RWPE2 (cell line): Measurements from ENCODE around the gene ZNF329.

ENCODE experiments used
- ATAC-seq: fragments of 200-7000 bp; cut with Tn5 transposase; 3 replicates; pipeline ENCODE4 v1.9.1; 2021; ENCODE audit warnings: low read depth
- DNase-seq: peaks from one replicate; pipeline ENCODE4 v3.0.0-alpha.2; 2020; ENCODE audit warnings: low spot score
- H3K27ac ChIP-seq: fragments of 450-650 bp; 2 replicates; pipeline ENCODE4 v1.5.1; 2017; ENCODE audit warnings: mild to moderate bottlenecking; ENCODE audit not compliant: poor library complexity, severe bottlenecking
- H3K27me3 ChIP-seq: fragments of 250-450 bp; sonication (Bioruptor Pico); 2 replicates; pipeline ENCODE4 v1.5.1; 2021; ENCODE audit warnings: mild to moderate bottlenecking, moderate library complexity; ENCODE audit not compliant: insufficient read depth, poor library complexity, severe bottlenecking
- H3K36me3 ChIP-seq: fragments of 250-450 bp; sonication (Bioruptor Pico); 2 replicates; pipeline ENCODE4 v1.5.1; 2020; ENCODE audit warnings: low read depth, mild to moderate bottlenecking, moderate library complexity
- H3K4me1 ChIP-seq: fragments of 250-450 bp; sonication (Bioruptor Pico); 2 replicates; pipeline ENCODE4 v1.5.1; 2021; ENCODE audit warnings: mild to moderate bottlenecking, moderate library complexity; ENCODE audit not compliant: insufficient read depth, poor library complexity, severe bottlenecking
- H3K4me3 ChIP-seq: fragments of 250-450 bp; sonication (Bioruptor Pico); 2 replicates; pipeline ENCODE4 v1.5.1; 2021; ENCODE audit warnings: mild to moderate bottlenecking, moderate library complexity; ENCODE audit not compliant: severe bottlenecking
- H3K9me3 ChIP-seq: fragments of 250-450 bp; sonication (Bioruptor Pico); 2 replicates; pipeline ENCODE4 v1.5.1; 2021; ENCODE audit warnings: mild to moderate bottlenecking, moderate library complexity; ENCODE audit not compliant: severe bottlenecking
- CTCF ChIP-seq: fragments of 450-650 bp; IDR thresholded peaks from one replicate; pipeline ENCODE4 v1.5.1; 2017; ENCODE audit warnings: mild to moderate bottlenecking, moderate library complexity; ENCODE audit not compliant: poor library complexity, severe bottlenecking

The ZNF329 gene

GRCh38 chr19:58118979-58119733 lies 31.4 kb downstream of the ZNF329 start:
- Histone ChIP-seq H3K4me1 (no peaks in the 10 kb centered on the region), H3K27me3 (no peaks in the 10 kb centered on the region), H3K9me3 (peaks cover 24% of the 10 kb centered on the region), H3K4me3 (no peak overlapping the region), H3K36me3 (no peaks in the 10 kb centered on the region), H3K27ac (no peak overlapping the region)
- TF ChIP-seq CTCF: no peak
- DNase-seq (no peak), ATAC-seq (no peak)

- Histone ChIP-seq H3K9me3 (peaks cover 20% of the 10 kb centered on the region), H3K36me3 (no peaks in the 10 kb centered on the region), H3K4me3 (no peak overlapping the region), H3K4me1 (no peaks in the 10 kb centered on the region), H3K27ac (no peak overlapping the region), H3K27me3 (no peaks in the 10 kb centered on the region)
- ATAC-seq (no peak), DNase-seq (no peak)
- no peak for TF ChIP-seq CTCF
Observed at GRCh38 chr19:58117841-58118575, 32.6 kb downstream of the ZNF329 start.

GRCh38 chr19:58108546-58108817 lies 42.1 kb downstream of the ZNF329 start:
- no peak for TF ChIP-seq CTCF
- DNase-seq: no peak
- H3K4me3 ChIP-seq: no peak overlapping the region
- peaks cover 42% of the 10 kb centered on the region for H3K9me3 ChIP-seq
- H3K36me3 ChIP-seq: no peaks in the 10 kb centered on the region
- H3K27ac ChIP-seq: no peak overlapping the region
- H3K4me1 ChIP-seq: no peaks in the 10 kb centered on the region
- no peaks in the 10 kb centered on the region for H3K27me3 ChIP-seq
- ATAC-seq: no peak

- no peak overlapping the region for H3K27ac ChIP-seq
- H3K4me1 ChIP-seq: no peaks in the 10 kb centered on the region
- no peak for ATAC-seq
- no peak for DNase-seq
- no peaks in the 10 kb centered on the region for H3K27me3 ChIP-seq
- H3K36me3 ChIP-seq: no peaks in the 10 kb centered on the region
- peaks cover 42% of the 10 kb centered on the region for H3K9me3 ChIP-seq
- no peak overlapping the region for H3K4me3 ChIP-seq
- TF ChIP-seq CTCF: no peak
Observed at GRCh38 chr19:58107778-58108545, 42.6 kb downstream of the ZNF329 start.
